ENCODE results near the gene IMP3.

- TF ChIP-seq, protein P1, sequence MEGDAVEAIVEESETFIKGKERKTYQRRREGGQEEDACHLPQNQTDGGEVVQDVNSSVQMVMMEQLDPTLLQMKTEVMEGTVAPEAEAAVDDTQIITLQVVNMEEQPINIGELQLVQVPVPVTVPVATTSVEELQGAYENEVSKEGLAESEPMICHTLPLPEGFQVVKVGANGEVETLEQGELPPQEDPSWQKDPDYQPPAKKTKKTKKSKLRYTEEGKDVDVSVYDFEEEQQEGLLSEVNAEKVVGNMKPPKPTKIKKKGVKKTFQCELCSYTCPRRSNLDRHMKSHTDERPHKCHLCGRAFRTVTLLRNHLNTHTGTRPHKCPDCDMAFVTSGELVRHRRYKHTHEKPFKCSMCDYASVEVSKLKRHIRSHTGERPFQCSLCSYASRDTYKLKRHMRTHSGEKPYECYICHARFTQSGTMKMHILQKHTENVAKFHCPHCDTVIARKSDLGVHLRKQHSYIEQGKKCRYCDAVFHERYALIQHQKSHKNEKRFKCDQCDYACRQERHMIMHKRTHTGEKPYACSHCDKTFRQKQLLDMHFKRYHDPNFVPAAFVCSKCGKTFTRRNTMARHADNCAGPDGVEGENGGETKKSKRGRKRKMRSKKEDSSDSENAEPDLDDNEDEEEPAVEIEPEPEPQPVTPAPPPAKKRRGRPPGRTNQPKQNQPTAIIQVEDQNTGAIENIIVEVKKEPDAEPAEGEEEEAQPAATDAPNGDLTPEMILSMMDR (IDR thresholded peaks at IDR 0.05), result no peak
- no peak for TF ChIP-seq POLR2A (IDR thresholded peaks at IDR 0.05)
These were observed 44.6 kb upstream of the IMP3 start for GRCh38 chr15:75684648-75685047.

All from esophagus squamous epithelium (tissue), 4 donors.